ENCODE results near the gene SDHA.
"Not testable (repeated sequence)": the region's sequence is repeated elsewhere in the genome, so short reads cannot be mapped to it uniquely, and the experiment has no call there.

The SDHA gene

GRCh38 chr5:302966-303365, 84.8 kb downstream of the SDHA start (continued):
- no peak for TF ChIP-seq PRDM6 (tag by site-specific recombination; IDR thresholded peaks at IDR 0.05)

GRCh38 chr5:303741-304140, 85.6 kb downstream of the SDHA start:
- peaks cover 0 to 24% of the 10 kb centered on the region in 2 experiments; a peak in 1 of 3 replicates for H3K36me3 ChIP-seq (ENCODE audit: control insufficient read depth in 2 of 2, insufficient read depth in 1 of 2, low read length in 2 of 2)
- POLR2A ChIA-PET; CTCF ChIA-PET; H3K27ac ChIP-seq (ENCODE audit: extremely low read depth, low read depth, low read length); H3K9me3 ChIP-seq (ENCODE audit: control insufficient read depth, insufficient read depth, low read depth, low read length); H3K4me3 ChIP-seq (ENCODE audit: low read depth, low read length); H3K4me1 ChIP-seq (ENCODE audit: control insufficient read depth, insufficient read depth, low read length): not testable (repeated sequence)

- TF ChIP-seq ZNF580 (tag by site-specific recombination; IDR thresholded peaks at IDR 0.05) = no peak
- no peak for TF ChIP-seq ZNF18 (tag by site-specific recombination; IDR thresholded peaks at IDR 0.05)
- TF ChIP-seq ZNF660 (tag by site-specific recombination; IDR thresholded peaks at IDR 0.05) = no peak
- no peak for TF ChIP-seq ZNF558 (tag by site-specific recombination; IDR thresholded peaks at IDR 0.05)
- no peak for TF ChIP-seq ZNF654 (tag by site-specific recombination; IDR thresholded peaks at IDR 0.05; ENCODE audit: low read depth)
- Histone ChIP-seq H3K27ac (ENCODE audit: extremely low read depth, low read depth, low read length) (no peak overlapping the region), H3K36me3 (ENCODE audit: control insufficient read depth in 2 of 2, insufficient read depth in 1 of 2, low read length in 2 of 2) (peaks cover 0 to 27% of the 10 kb centered on the region in 2 experiments; a peak in 1 of 3 replicates), H3K4me3 (ENCODE audit: low read depth, low read length) (no peak overlapping the region), H3K9me3 (ENCODE audit: control insufficient read depth, insufficient read depth, low read depth, low read length) (no peaks in the 10 kb centered on the region), H3K4me1 (ENCODE audit: control insufficient read depth, insufficient read depth, low read length) (no peaks in the 10 kb centered on the region)
- POLR2A ChIA-PET = no interaction called here
- CTCF ChIA-PET = no interaction called here
Measured at GRCh38 chr5:305050-305449, 86.9 kb downstream of the SDHA start.

- TF ChIP-seq ZNF184 (tag by site-specific recombination; IDR thresholded peaks at IDR 0.05) = no peak
- TF ChIP-seq ZNF600 (tag by site-specific recombination; IDR thresholded peaks at IDR 0.05) = 0 out of 2 replicates have a peak, but pooled peaks have one; percentile 18
- Histone ChIP-seq H3K36me3 (ENCODE audit: control insufficient read depth in 2 of 2, insufficient read depth in 1 of 2, low read length in 2 of 2) (peaks cover 0 to 31% of the 10 kb centered on the region in 2 experiments; a peak in 1 of 3 replicates), H3K9me3 (ENCODE audit: control insufficient read depth, insufficient read depth, low read depth, low read length) (no peaks in the 10 kb centered on the region), H3K4me3 (ENCODE audit: low read depth, low read length) (no peak overlapping the region), H3K4me1 (ENCODE audit: control insufficient read depth, insufficient read depth, low read length) (no peaks in the 10 kb centered on the region), H3K27ac (ENCODE audit: extremely low read depth, low read depth, low read length) (no peak overlapping the region)
- POLR2A ChIA-PET = no interaction called here
- CTCF ChIA-PET = interaction anchor here (1.1 kb wide), 1 partner anchor 11 kb away, joined by 3 read pairs; no protein-coding TSS in a partner anchor
Measured at GRCh38 chr5:305459-305858, 87.3 kb downstream of the SDHA start.

- POLR2A ChIA-PET = no interaction called here
- no peak overlapping the region for H3K4me3 ChIP-seq (ENCODE audit: low read depth, low read length)
- TF ChIP-seq FEZF1 (tag by site-specific recombination; IDR thresholded peaks at IDR 0.05) = no peak
- no peak for TF ChIP-seq ZNF510 (tag by site-specific recombination; IDR thresholded peaks at IDR 0.05; ENCODE audit: insufficient replicate concordance)
- no peak for TF ChIP-seq ZFHX2 (tag by site-specific recombination; conservative IDR thresholded peaks at IDR 0.05)
- TF ChIP-seq ZNF830 (tag by site-specific recombination; IDR thresholded peaks at IDR 0.05; ENCODE audit: low read depth) = no peak
- no peak for TF ChIP-seq BCL6B (tag by site-specific recombination; IDR thresholded peaks at IDR 0.05)
- no peak for TF ChIP-seq RBAK (tag by site-specific recombination; IDR thresholded peaks at IDR 0.05)
- TF ChIP-seq KLF1 (tag by site-specific recombination; IDR thresholded peaks at IDR 0.05) = no peak
- no peak for TF ChIP-seq ZNF704 (tag by site-specific recombination; IDR thresholded peaks at IDR 0.05)
- no peak for TF ChIP-seq BCL11A (tag by site-specific recombination; IDR thresholded peaks at IDR 0.05; ENCODE audit: low read depth)
- no peak for TF ChIP-seq ZNF621 (tag by site-specific recombination; IDR thresholded peaks at IDR 0.05)
Measured at GRCh38 chr5:306011-306805, 88.1 kb downstream of the SDHA start.

More at GRCh38 chr5:306011-306805, 88.1 kb downstream of the SDHA start:
- CTCF ChIA-PET = interaction anchor here (0.7 to 1.1 kb wide), 2 partner anchors 11 to 15 kb away, joined by 3 read pairs; no protein-coding TSS in a partner anchor
- H3K4me1 ChIP-seq (ENCODE audit: control insufficient read depth, insufficient read depth, low read length) = no peaks in the 10 kb centered on the region
- H3K9me3 ChIP-seq (ENCODE audit: control insufficient read depth, insufficient read depth, low read depth, low read length) = no peaks in the 10 kb centered on the region
- H3K27ac ChIP-seq (ENCODE audit: extremely low read depth, low read depth, low read length) = no peak overlapping the region
- peaks cover 0 to 31% of the 10 kb centered on the region in 2 experiments; a peak in 2 of 3 replicates for H3K36me3 ChIP-seq (ENCODE audit: control insufficient read depth in 2 of 2, insufficient read depth in 1 of 2, low read length in 2 of 2)
